Measurements from ENCODE around the gene TMEFF1.
A peak's percentile ranks its signal among the peaks of the same experiment; 100 is the strongest.
"Not testable (repeated sequence)": the region's sequence is repeated elsewhere in the genome, so short reads cannot be mapped to it uniquely, and the experiment has no call there.

Gene TMEFF1

DNA sequence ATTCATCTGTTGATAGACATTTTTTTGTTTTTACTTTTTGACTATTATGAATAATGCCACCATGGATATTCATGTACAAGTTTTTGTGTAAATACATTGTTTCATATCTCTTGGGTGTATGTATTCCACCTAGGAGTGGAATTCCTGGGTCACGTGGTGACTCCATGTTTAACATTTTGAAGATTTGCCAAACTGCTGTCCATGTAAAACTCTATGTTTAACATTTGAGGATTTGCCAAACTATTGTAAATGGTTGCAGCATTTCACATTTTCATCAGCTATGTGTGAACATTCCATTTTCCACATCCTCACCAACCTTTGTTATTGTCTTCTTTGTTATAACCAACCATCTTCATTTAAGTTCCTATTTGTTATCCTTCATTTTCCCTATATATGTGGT lies 12.2 kb downstream of the TMEFF1 start:
- intact Hi-C loops (cut with DNase I) = no loop called here
- no peak for DNase-seq

DNA sequence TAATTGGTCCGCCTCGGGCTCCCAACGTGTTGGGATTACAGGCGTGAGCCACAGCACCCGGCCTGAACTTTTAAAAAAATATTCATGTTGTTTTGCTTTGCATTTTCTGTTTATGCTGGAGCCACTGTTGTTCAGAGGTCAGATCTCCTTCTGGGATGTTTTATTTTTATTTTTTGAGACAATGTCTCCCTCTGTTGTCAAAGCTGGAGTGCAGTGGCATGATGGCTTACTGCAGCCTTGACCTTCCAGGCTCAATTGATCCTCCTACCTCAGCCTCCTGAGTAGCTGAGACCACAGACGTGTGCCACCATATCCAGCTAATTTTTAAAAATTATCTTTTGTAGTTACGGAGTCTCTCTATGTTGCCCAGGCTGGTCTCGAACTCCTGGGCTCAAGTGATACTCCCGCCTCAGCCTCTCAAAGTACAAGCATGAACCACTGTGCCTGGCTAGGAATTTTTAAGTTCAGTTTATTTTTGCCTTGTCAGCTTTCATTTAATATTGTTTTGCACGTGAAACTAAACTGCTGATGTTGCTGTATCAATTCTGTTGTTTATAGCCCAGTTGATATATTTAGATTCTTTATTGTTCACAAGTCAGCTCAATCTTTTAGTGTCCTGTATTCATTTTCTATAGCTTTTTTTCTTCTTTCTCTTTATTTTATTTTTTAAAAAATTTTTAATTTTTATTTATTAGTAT lies 13.7 kb downstream of the TMEFF1 start:
- intact Hi-C loops (cut with DNase I) = no loop called here
- DNase-seq = no peak

GRCh38 chr9:100488177-100488576 lies 15.2 kb downstream of the TMEFF1 start:
- DNase-seq = no peak
- intact Hi-C loops (cut with DNase I) = no loop called here

GRCh38 chr9:100489836-100490235 lies 16.9 kb downstream of the TMEFF1 start:
- intact Hi-C loops (cut with DNase I) = no loop called here

DNA sequence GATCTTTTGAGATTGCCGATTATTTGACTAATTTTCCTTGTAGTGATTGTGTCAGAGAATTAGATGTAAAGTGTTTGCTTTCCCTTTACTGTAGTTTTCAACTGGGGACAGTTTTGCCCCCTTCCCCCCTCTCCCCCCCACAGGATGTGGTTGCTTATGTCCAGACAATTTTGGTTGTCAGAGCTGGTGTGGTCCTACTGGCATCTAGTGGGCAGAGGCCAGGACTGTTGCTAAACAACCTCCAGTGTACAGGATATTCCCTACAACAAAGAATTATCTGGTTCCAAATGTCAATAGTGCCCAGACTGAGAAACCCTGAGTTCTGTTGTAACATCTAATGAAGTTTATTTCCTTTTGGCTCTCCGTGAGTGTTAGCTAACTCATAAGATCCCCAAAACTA lies 20.0 kb downstream of the TMEFF1 start:
- intact Hi-C loops (cut with DNase I) = no loop called here
- DNase-seq = peak in 1 of 10 donors; percentile 35

More at GRCh38 chr9:100489836-100490235, 16.9 kb downstream of the TMEFF1 start:
- no peak for DNase-seq

DNA sequence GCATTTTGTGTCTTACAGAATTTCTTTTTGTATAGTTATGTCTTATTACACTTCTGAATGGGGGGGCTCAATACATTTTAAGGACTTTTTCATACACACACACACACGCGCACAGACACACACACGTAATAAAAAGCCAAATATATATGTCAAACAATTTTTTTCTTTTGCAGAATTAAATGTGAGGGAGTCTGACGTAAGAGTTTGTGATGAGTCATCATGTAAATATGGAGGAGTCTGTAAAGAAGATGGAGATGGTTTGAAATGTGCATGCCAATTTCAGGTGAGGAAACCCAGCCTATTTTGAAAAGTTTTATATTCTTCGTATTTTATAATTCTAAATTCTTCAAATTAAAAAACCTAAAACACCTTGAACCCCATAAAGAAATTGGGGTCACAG lies 25.6 kb downstream of the TMEFF1 start:
- intact Hi-C loops (cut with DNase I) = no loop called here

GRCh38 chr9:100499460-100499859 lies 26.5 kb downstream of the TMEFF1 start:
- intact Hi-C loops (cut with DNase I) = no loop called here

More for the DNA sequence above, 25.6 kb downstream of the TMEFF1 start:
- DNase-seq = no peak

DNA sequence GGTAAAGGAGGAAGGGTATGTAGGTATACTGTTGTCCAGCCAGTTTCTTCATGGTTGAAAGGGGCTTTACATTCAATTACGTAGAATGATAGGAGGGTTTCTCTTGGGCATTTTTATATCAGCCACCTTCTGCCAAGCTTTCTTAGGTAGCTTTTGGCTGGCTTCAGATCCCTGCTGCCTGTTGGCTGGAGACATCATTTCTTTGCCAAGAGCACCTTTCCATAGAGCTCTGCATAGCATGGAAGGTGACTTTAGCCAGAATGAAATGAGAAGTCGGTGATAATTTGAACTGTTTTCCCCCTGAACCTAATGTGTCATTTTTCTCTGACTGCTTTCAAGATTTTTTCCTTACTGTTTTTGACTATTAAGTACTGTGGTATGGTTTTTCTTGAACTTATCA lies 26.9 kb downstream of the TMEFF1 start:
- intact Hi-C loops (cut with DNase I) = no loop called here
- DNase-seq = no peak

More at GRCh38 chr9:100499460-100499859, 26.5 kb downstream of the TMEFF1 start:
- no peak for DNase-seq

GRCh38 chr9:100505564-100506159 lies 32.7 kb downstream of the TMEFF1 start:
- intact Hi-C loops (cut with DNase I) = no loop called here
- peak in 6 of 10 donors; percentile 16 to 87 (median 50) for DNase-seq

GRCh38 chr9:100507350-100507749 lies 34.4 kb downstream of the TMEFF1 start:
- DNase-seq; intact Hi-C loops (cut with DNase I): not testable (repeated sequence)

DNA sequence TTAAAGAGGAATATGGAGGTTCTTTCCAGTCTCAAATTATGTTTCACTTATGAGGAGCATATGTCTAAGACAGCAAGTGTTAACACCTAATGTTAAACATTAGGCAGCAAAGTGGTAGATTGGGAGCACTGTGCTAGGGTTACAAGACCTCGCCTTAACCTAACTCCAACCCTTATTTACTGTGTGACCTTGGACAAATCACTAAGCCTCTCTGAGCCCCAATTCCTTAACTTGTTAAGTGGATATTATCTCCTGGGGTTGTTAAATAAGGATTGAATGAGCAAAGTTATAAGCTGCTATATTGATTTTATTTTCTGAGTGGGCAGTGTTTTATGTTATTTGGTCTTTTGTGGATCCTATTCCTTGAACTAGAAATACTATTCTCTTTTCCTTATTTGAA lies 38.3 kb downstream of the TMEFF1 start:
- intact Hi-C loops (cut with DNase I) = no loop called here
- DNase-seq = no peak

- no peak for DNase-seq
- intact Hi-C loops (cut with DNase I) = no loop called here
Observed at GRCh38 chr9:100515578-100516494, 42.9 kb downstream of the TMEFF1 start.

DNA sequence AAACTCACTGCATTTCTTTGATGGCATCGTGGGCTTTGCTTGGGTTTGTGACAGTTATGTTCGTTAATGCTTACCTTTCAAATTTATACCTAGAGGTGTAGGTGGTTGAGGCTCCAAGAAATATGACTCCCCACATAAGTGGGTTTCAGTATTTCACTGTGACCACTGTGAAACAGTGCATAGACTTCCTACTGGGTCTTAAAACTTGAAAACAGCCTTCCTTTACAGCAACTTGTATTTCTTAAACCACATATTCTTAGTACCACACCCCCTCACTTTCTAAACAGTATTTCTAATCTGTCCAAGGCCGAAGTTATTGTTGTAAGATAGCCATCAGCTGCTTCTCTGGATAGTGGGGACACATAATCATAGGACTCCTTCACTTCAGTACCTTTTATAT lies 48.3 kb downstream of the TMEFF1 start:
- no peak for DNase-seq
- intact Hi-C loops (cut with DNase I) = no loop called here

DNA sequence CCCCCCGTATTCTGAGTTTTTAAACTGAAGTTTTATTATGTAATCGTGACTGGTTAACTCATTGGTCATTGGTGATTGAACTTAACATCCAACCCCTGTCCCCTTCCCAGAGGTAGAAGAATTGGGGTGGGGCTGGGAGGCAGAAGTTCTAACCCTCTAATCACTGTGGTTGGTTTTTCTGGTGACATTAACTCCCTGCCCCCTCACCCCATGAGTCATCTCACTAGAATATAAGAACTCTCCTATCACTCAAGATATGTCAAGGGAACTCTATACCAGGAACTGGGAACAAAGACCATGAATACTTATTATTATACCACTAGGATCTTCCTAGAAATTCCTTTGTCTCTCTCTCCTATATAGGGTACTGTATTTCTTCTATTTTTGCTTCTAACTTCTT lies 52.6 kb downstream of the TMEFF1 start:
- intact Hi-C loops (cut with DNase I) = no loop called here
- DNase-seq = no peak

GRCh38 chr9:100527180-100527794 lies 54.3 kb downstream of the TMEFF1 start:
- intact Hi-C loops (cut with DNase I); DNase-seq: not testable (repeated sequence)

- intact Hi-C loops (cut with DNase I) = no loop called here
Observed at GRCh38 chr9:100534401-100534800, 61.5 kb downstream of the TMEFF1 start.

DNA sequence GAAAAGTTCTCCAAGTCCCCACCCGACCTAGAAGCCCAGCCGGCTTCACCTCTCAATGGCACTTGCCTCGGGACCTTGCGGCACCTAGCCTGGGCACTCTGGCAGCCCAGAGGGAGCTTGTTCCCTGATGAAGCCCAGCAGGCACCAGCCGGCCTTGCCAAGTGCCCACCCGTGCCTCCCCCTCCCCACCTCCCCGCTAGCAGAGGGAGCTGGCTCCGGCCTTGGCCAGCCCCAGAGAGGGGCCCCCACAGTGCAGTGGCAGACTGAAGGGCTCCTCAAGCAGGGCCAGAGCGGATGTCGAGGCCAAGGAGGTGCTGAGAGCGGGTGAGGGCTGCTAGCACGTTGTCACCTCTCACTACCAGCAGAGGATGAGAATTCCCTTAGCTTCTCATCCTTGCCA lies 67.4 kb downstream of the TMEFF1 start:
- intact Hi-C loops (cut with DNase I) = no loop called here
- no peak for DNase-seq

More at GRCh38 chr9:100534401-100534800, 61.5 kb downstream of the TMEFF1 start:
- no peak for DNase-seq

- intact Hi-C loops (cut with DNase I) = no loop called here
- no peak for DNase-seq
Observed at GRCh38 chr9:100549048-100549447, 76.1 kb downstream of the TMEFF1 start.

- intact Hi-C loops (cut with DNase I) = no loop called here
- DNase-seq = peak in 8 of 10 donors; percentile 11 to 91 (median 40)
Observed at GRCh38 chr9:100554935-100555401, 82.0 kb downstream of the TMEFF1 start.

- no peak for DNase-seq
- intact Hi-C loops (cut with DNase I) = no loop called here
Observed at GRCh38 chr9:100555471-100555870, 82.5 kb downstream of the TMEFF1 start.

DNA sequence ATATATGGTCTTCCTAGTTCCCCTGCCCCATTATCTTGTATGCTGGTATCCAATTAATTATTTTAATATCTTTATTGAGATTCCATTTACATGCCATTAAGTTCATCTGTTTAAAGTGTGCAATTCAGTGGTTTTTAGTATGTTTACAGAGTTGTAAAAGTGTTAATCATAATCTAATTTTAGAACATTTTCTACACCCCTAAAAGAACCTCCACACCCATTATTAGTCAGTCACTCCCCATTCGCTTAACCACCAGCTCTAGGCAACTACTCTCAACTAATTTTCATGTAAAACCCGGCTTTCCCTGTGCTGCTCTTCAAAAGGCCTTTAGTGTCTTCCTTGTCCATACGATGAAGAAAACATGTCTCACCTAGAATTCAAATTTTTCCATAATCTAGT lies 84.1 kb downstream of the TMEFF1 start:
- intact Hi-C loops (cut with DNase I) = no loop called here
- DNase-seq = no peak
